AG09319 (cell line): ENCODE measurements around the gene FANCC.

Experiments
- DNase-seq: peaks from one replicate; pipeline ENCODE4 v3.0.0-alpha.2; 2010; ENCODE audit warnings: low read depth; ENCODE audit errors: extremely low read depth
- CTCF ChIP-seq: IDR thresholded peaks from 2 replicates; pipeline ENCODE4 v1.5.1; 2011; ENCODE audit warnings: low read depth, mild to moderate bottlenecking, inconsistent platforms, low read length, moderate library complexity

The FANCC gene

GRCh38 chr9:95246547-95246946, 71.0 kb downstream of the FANCC start:
- DNase-seq, result no peak

GRCh38 chr9:95242613-95243012, 74.9 kb downstream of the FANCC start:
- no peak for DNase-seq
- TF ChIP-seq CTCF, result no peak

More at GRCh38 chr9:95246547-95246946, 71.0 kb downstream of the FANCC start:
- TF ChIP-seq CTCF, result no peak

- no peak for TF ChIP-seq CTCF
- no peak for DNase-seq
Measured at GRCh38 chr9:95239071-95239470, 78.4 kb downstream of the FANCC start.

- no peak for TF ChIP-seq CTCF
- no peak for DNase-seq
Measured at GRCh38 chr9:95237336-95237735, 80.2 kb downstream of the FANCC start.

GRCh38 chr9:95230046-95230445, 87.5 kb downstream of the FANCC start:
- TF ChIP-seq CTCF, result no peak
- DNase-seq, result no peak

- no peak for TF ChIP-seq CTCF
- DNase-seq, result no peak
Measured at GRCh38 chr9:95229230-95229915, 88.1 kb downstream of the FANCC start.

GRCh38 chr9:95226921-95227320, 90.6 kb downstream of the FANCC start:
- no peak for DNase-seq
- no peak for TF ChIP-seq CTCF
